Neural cell (in vitro differentiated cells): ENCODE measurements around the gene BET1. TPM values are rescaled to one million over a fixed set of nuclear protein-coding genes. Genes with fewer than 3 reads are reported as not detected.

Experiments
- H2AFZ ChIP-seq: fragments of 200-600, 300-800 bp; sonication (generic), shearing (Covaris generic); 2 replicates; pipeline ENCODE4 v1.6.0; 2014; ENCODE audit warnings: low read depth, mild to moderate bottlenecking, antibody characterized with exemption, low read length, moderate library complexity
- H3F3A ChIP-seq: fragments of 200-600 bp; shearing (Covaris generic); 2 replicates; pipeline ENCODE4 v1.6.1; 2016; ENCODE audit warnings: mild to moderate bottlenecking, moderate library complexity, mixed read lengths, antibody characterized with exemption, low read length; ENCODE audit not compliant: insufficient read depth, poor library complexity, severe bottlenecking
- H3K27ac ChIP-seq: fragments of 200-600, 300-800 bp; sonication (generic), shearing (Covaris generic); 2 replicates; pipeline ENCODE4 v1.5.1; 2014; ENCODE audit warnings: mild to moderate bottlenecking, low read length, moderate library complexity
- H3K27me3 ChIP-seq: fragments of 300-800, 200-600 bp; sonication (generic), shearing (Covaris generic); 2 replicates; pipeline ENCODE4 v1.6.0; 2014; ENCODE audit warnings: mild to moderate bottlenecking, low read depth, low read length, moderate library complexity; ENCODE audit not compliant: insufficient read depth
- H3K36me3 ChIP-seq: fragments of 300-800, 200-600 bp; sonication (generic), shearing (Covaris generic); 2 replicates; pipeline ENCODE4 v1.5.1; 2014; ENCODE audit warnings: mild to moderate bottlenecking, antibody characterized with exemption, low read length, moderate library complexity; ENCODE audit not compliant: insufficient read depth
- H3K4me2 ChIP-seq: fragments of 300-800, 200-600 bp; sonication (generic), shearing (Covaris generic); 2 replicates; pipeline ENCODE4 v1.6.0; 2014; ENCODE audit warnings: mild to moderate bottlenecking, low read length
- H3K4me3 ChIP-seq: fragments of 300-800, 200-600 bp; sonication (generic), shearing (Covaris generic); 2 replicates; pipeline ENCODE4 v1.5.1; 2014; ENCODE audit warnings: mild to moderate bottlenecking, low read length, moderate library complexity
- H3K79me2 ChIP-seq: fragments of 200-600 bp; shearing (Covaris generic); replicated peaks from 2 replicates; pipeline ENCODE4 v1.6.0; 2014; ENCODE audit warnings: mild to moderate bottlenecking, low read length, moderate library complexity; ENCODE audit not compliant: insufficient read depth
- H3K9ac ChIP-seq: fragments of 300-800, 200-600 bp; sonication (generic), shearing (Covaris generic); 2 replicates; pipeline ENCODE4 v1.6.1; 2016; ENCODE audit warnings: mild to moderate bottlenecking, low read length, mixed read lengths
- H3K9me2 ChIP-seq: fragments of 200-600 bp; shearing (Covaris generic); 2 replicates; pipeline ENCODE4 v1.6.1; 2016; ENCODE audit warnings: mild to moderate bottlenecking, low read length, mixed read lengths; ENCODE audit not compliant: insufficient read depth
- H3K9me3 ChIP-seq: fragments of 200-600, 300-800 bp; sonication (generic), shearing (Covaris generic); 2 replicates; pipeline ENCODE4 v1.6.1; 2016; ENCODE audit warnings: mild to moderate bottlenecking, mixed run types, low read length, moderate library complexity, mixed read lengths
- H4K20me1 ChIP-seq: fragments of 200-600 bp; shearing (Covaris generic); 2 replicates; pipeline ENCODE4 v1.6.1; 2016; ENCODE audit warnings: mild to moderate bottlenecking, mixed run types; ENCODE audit not compliant: insufficient read depth
- EP300 ChIP-seq: fragments of 450-650 bp; conservative IDR thresholded peaks from 2 replicates; pipeline ENCODE4 v1.6.1; 2014; ENCODE audit warnings: antibody characterized with exemption, mild to moderate bottlenecking, moderate library complexity; ENCODE audit not compliant: poor library complexity, severe bottlenecking
- EZH2 ChIP-seq: fragments of 200-600, 300-800 bp; shearing (Covaris generic), sonication (generic); IDR thresholded peaks from 2 replicates; pipeline ENCODE4 v1.6.1; 2014; ENCODE audit warnings: antibody characterized with exemption, low read length, borderline replicate concordance, mild to moderate bottlenecking; ENCODE audit not compliant: insufficient read depth, poor library complexity, severe bottlenecking
- MXI1 ChIP-seq: fragments of 450-650 bp; conservative IDR thresholded peaks from 2 replicates; pipeline ENCODE4 v1.6.1; 2014; ENCODE audit warnings: antibody characterized with exemption, mild to moderate bottlenecking; ENCODE audit not compliant: poor library complexity, severe bottlenecking
- POLR2AphosphoS5 ChIP-seq: IDR thresholded peaks from 2 replicates; pipeline ENCODE4 v1.6.1; 2012
- RAD21 ChIP-seq: fragments of 450-650 bp; conservative IDR thresholded peaks from 2 replicates; pipeline ENCODE4 v1.6.1; 2014; ENCODE audit warnings: antibody characterized with exemption, mild to moderate bottlenecking, moderate library complexity
- SMC3 ChIP-seq: fragments of 450-650 bp; conservative IDR thresholded peaks from 2 replicates; pipeline ENCODE4 v1.6.1; 2014; ENCODE audit warnings: antibody characterized with exemption, mild to moderate bottlenecking, moderate library complexity; ENCODE audit not compliant: poor library complexity
- TAF1 ChIP-seq: IDR thresholded peaks from 2 replicates; pipeline ENCODE4 v1.6.1; 2012; ENCODE audit warnings: low read depth
- polyA plus RNA-seq: library from polyadenylated mRNA; depleted of rRNA; stranded (reverse); fragments of >200 nt; gene quantifications from 2 replicates; pipeline ENCODE4 v1.2.3, GENCODE V29; 2014
- TF ChIP-seq, protein P1 (sequence below): fragments of 450-650 bp; IDR thresholded peaks from 2 replicates; pipeline ENCODE4 v1.5.1; 2014; ENCODE audit warnings: antibody characterized with exemption, mild to moderate bottlenecking, moderate library complexity; ENCODE audit not compliant: poor library complexity, severe bottlenecking
- TF ChIP-seq, protein P2 (sequence below): IDR thresholded peaks from 2 replicates; pipeline ENCODE4 v1.6.1; 2012; ENCODE audit warnings: borderline replicate concordance

The BET1 gene
- polyA plus RNA-seq, 1 donor from 2014 or later: 49.9 TPM

DNA sequence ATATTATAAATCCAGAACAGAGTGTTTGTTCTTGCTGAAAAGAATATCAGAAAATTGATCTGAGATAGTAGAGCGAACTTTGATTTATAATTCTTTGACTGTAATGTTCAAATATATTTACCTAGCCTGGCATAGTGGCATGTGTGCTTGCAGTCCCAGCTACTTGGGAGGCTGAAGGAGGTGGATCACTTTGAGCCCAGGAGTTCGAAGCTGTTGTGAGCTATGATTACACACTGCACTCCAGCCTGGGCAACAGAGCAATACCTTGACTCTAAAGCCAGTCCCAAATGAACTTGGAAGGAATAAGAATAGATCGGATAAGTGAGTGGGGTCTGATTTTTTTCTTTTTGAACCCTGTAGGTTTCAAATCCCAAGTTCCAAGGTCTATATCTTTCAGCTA lies 59.1 kb downstream of the BET1 start:
- no peaks in the 10 kb centered on the region for H4K20me1 ChIP-seq
- H3K4me3 ChIP-seq: no peak overlapping the region
- no peaks in the 10 kb centered on the region for H3K79me2 ChIP-seq
- no peaks in the 10 kb centered on the region for H3K27me3 ChIP-seq
- H3K4me2 ChIP-seq: no peak overlapping the region
- H3K9me3 ChIP-seq: no peaks in the 10 kb centered on the region
- H3F3A ChIP-seq: no peaks in the 10 kb centered on the region
- no peaks in the 10 kb centered on the region for H3K36me3 ChIP-seq
- H3K27ac ChIP-seq: no peak overlapping the region
- TF ChIP-seq MXI1 (no peak), RAD21 (no peak), EP300 (no peak), EZH2 (no peak)
- TF ChIP-seq, protein P1, sequence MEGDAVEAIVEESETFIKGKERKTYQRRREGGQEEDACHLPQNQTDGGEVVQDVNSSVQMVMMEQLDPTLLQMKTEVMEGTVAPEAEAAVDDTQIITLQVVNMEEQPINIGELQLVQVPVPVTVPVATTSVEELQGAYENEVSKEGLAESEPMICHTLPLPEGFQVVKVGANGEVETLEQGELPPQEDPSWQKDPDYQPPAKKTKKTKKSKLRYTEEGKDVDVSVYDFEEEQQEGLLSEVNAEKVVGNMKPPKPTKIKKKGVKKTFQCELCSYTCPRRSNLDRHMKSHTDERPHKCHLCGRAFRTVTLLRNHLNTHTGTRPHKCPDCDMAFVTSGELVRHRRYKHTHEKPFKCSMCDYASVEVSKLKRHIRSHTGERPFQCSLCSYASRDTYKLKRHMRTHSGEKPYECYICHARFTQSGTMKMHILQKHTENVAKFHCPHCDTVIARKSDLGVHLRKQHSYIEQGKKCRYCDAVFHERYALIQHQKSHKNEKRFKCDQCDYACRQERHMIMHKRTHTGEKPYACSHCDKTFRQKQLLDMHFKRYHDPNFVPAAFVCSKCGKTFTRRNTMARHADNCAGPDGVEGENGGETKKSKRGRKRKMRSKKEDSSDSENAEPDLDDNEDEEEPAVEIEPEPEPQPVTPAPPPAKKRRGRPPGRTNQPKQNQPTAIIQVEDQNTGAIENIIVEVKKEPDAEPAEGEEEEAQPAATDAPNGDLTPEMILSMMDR: no peak
- no peaks in the 10 kb centered on the region for H3K9me2 ChIP-seq
- no peak overlapping the region for H3K9ac ChIP-seq
- H2AFZ ChIP-seq: no peak overlapping the region

DNA sequence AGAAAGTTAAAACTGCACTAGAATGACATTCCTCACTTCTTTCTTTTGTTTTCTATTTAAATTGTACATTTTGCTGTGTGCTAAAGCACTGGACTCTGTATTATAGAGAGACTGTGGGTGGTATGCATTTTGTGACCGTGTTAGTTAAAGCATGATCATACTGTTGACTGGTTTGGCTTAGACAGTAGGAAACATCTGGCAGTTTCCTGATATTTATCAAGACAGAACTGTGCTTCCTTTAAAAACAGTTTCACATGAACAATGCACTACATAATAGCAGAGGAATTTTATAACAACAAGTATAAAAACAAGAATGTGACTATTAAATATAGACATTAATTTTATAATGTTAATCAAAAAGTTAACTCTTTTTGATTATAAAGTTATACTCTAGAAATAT lies 59.5 kb downstream of the BET1 start:
- no peak overlapping the region for H3K4me2 ChIP-seq
- no peaks in the 10 kb centered on the region for H3K9me3 ChIP-seq
- no peaks in the 10 kb centered on the region for H3K36me3 ChIP-seq
- H3K9ac ChIP-seq: no peak overlapping the region
- H3K9me2 ChIP-seq: no peaks in the 10 kb centered on the region
- no peaks in the 10 kb centered on the region for H3F3A ChIP-seq
- H3K27me3 ChIP-seq: no peaks in the 10 kb centered on the region
- TF ChIP-seq, protein P2, sequence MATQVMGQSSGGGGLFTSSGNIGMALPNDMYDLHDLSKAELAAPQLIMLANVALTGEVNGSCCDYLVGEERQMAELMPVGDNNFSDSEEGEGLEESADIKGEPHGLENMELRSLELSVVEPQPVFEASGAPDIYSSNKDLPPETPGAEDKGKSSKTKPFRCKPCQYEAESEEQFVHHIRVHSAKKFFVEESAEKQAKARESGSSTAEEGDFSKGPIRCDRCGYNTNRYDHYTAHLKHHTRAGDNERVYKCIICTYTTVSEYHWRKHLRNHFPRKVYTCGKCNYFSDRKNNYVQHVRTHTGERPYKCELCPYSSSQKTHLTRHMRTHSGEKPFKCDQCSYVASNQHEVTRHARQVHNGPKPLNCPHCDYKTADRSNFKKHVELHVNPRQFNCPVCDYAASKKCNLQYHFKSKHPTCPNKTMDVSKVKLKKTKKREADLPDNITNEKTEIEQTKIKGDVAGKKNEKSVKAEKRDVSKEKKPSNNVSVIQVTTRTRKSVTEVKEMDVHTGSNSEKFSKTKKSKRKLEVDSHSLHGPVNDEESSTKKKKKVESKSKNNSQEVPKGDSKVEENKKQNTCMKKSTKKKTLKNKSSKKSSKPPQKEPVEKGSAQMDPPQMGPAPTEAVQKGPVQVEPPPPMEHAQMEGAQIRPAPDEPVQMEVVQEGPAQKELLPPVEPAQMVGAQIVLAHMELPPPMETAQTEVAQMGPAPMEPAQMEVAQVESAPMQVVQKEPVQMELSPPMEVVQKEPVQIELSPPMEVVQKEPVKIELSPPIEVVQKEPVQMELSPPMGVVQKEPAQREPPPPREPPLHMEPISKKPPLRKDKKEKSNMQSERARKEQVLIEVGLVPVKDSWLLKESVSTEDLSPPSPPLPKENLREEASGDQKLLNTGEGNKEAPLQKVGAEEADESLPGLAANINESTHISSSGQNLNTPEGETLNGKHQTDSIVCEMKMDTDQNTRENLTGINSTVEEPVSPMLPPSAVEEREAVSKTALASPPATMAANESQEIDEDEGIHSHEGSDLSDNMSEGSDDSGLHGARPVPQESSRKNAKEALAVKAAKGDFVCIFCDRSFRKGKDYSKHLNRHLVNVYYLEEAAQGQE: no peak
- no peak for TF ChIP-seq RAD21
- no peak for TF ChIP-seq POLR2AphosphoS5
- H3K79me2 ChIP-seq: no peaks in the 10 kb centered on the region
- H2AFZ ChIP-seq: no peak overlapping the region
- H3K27ac ChIP-seq: no peak overlapping the region
- H4K20me1 ChIP-seq: no peaks in the 10 kb centered on the region
- no peak overlapping the region for H3K4me3 ChIP-seq

DNA sequence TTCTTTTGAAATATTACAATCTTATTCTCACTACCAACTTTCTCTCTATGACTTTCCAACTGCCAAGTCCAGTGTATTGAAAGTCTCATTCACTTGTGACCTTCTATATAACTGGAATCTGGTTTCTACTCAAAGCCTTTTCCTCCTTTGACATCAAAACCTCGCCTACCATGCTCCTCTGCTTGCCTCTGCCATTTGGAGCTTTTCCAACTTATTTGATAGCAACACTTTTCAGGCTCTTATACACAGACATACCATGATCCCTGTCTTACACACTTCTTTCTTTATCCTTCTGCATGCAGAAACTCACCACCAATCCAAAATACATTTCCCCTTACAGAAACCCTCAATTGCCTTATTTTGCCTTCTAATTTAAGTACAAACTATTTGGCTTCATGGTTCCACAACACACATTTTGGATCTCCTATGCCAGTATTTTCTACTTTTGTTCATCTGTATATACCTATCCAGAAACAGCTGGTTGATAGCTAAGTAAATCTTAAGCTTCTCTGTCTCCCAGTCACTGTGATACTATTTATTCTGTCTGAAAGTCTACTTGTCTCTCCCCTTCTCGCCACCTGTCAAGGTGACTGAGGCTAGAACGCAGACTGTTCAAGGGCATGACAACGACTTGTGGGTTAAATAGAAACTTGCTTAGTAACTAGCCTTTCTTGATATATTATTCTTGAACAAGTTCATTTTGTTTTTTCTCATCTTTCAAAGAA lies 60.2 kb downstream of the BET1 start:
- Histone ChIP-seq H4K20me1 (no peaks in the 10 kb centered on the region), H3K9ac (no peak overlapping the region), H3K27me3 (no peaks in the 10 kb centered on the region), H3K9me2 (no peaks in the 10 kb centered on the region), H3K4me2 (no peak overlapping the region), H2AFZ (no peak overlapping the region), H3K9me3 (no peaks in the 10 kb centered on the region), H3K79me2 (no peaks in the 10 kb centered on the region), H3F3A (no peaks in the 10 kb centered on the region), H3K36me3 (no peaks in the 10 kb centered on the region), H3K27ac (no peak overlapping the region), H3K4me3 (no peak overlapping the region)
- no peak for TF ChIP-seq MXI1
- no peak for TF ChIP-seq EP300
- no peak for TF ChIP-seq POLR2AphosphoS5
- TF ChIP-seq, protein P2: no peak
- no peak for TF ChIP-seq SMC3
- TF ChIP-seq, protein P1: no peak
- no peak for TF ChIP-seq EZH2
- TF ChIP-seq TAF1: no peak
- TF ChIP-seq RAD21: no peak
